ENCODE measurements around the gene LCN15. TPM values are rescaled to one million over a fixed set of nuclear protein-coding genes. Genes with fewer than 3 reads are reported as not detected.

LCN15 gene
- total and polyA plus RNA-seq, 2 of the 4 experiments (the other 2 are of a cell fraction) = not detected

GRCh38 chr9:136762221-136762691 is 2.1 kb downstream of the LCN15 start:
- POLR2A ChIA-PET (ENCODE audit: unreplicated experiment) = no interaction called here
- no peaks in the 10 kb centered on the region for H3K79me1 ChIP-seq (ENCODE audit: low read depth in 1 of 2, low read length in 2 of 2)
- WGBS, 2 experiments (ENCODE audit: extremely low coverage in 2 of 2, insufficient read length in 1 of 2) = 61% methylated on average over 2 of the region's 17 CpGs; no CpG with 5 or more reads in 1 of the 2 experiments
- H4K91ac ChIP-seq (ENCODE audit: insufficient read depth, low read depth, low read length) = no peak overlapping the region
- no peak overlapping the region for H2AK5ac ChIP-seq (ENCODE audit: low read depth, low read length)
- no peak overlapping the region for H2AFZ ChIP-seq (replicated peaks; ENCODE audit: low read length, poor library complexity)
- no peak overlapping the region for H3K4ac ChIP-seq (ENCODE audit: low read depth, low read length)
- no peaks in the 10 kb centered on the region for H3K9me1 ChIP-seq (ENCODE audit: insufficient read depth, low read length)
- no peak overlapping the region for H2BK120ac ChIP-seq (ENCODE audit: low read depth, low read length)
- H3K27me3 ChIP-seq (ENCODE audit: control insufficient read depth, insufficient read depth, low read length) = peaks cover 1% of the 10 kb centered on the region; the same call in 1 of the 2 replicates
- H2AK9ac ChIP-seq (replicated peaks; ENCODE audit: low read depth, low read length, poor library complexity) = no peak overlapping the region
- H4K20me1 ChIP-seq (ENCODE audit: insufficient read depth, low read length) = no peaks in the 10 kb centered on the region
- H3K9me3 ChIP-seq (ENCODE audit: control insufficient read depth, insufficient read depth, low read length) = no peaks in the 10 kb centered on the region
- no peak overlapping the region for H3K27ac ChIP-seq (ENCODE audit: insufficient read depth, low read length)
- H4K5ac ChIP-seq (ENCODE audit: low read depth, low read length) = no peak overlapping the region
- no peak overlapping the region for H2BK20ac ChIP-seq (ENCODE audit: low read depth, low read length)
- no TSS peak for BruUV-seq (replicated peaks)
- dilution Hi-C loops (cut with HindIII; ENCODE audit: low sequenced_read_pairs, unreplicated experiment) (no loop called here), intact Hi-C loops (cut with micrococcal nuclease) (no loop called here), in situ Hi-C loops (cut with MboI; ENCODE audit: low sequenced_read_pairs) (no loop called here)
- no peak overlapping the region for H3K56ac ChIP-seq (ENCODE audit: extremely low read depth, insufficient read depth, low read length)
- no peak overlapping the region for H3K4me2 ChIP-seq (ENCODE audit: low read depth, low read length)
- no peak overlapping the region for H3K14ac ChIP-seq (replicated peaks; ENCODE audit: low read depth, low read length)
- ATAC-seq (ENCODE audit: low read depth) = no peak
- H3K23ac ChIP-seq (ENCODE audit: low read depth, low read length) = no peak overlapping the region
- no peak overlapping the region for H2BK15ac ChIP-seq (ENCODE audit: low read depth, low read length)
- no peak overlapping the region for H2BK5ac ChIP-seq (ENCODE audit: low read depth, low read length, poor library complexity, severe bottlenecking)
- H3K36me3 ChIP-seq (ENCODE audit: control insufficient read depth, insufficient read depth, low read length) = no peaks in the 10 kb centered on the region
- no peak overlapping the region for H4K8ac ChIP-seq (ENCODE audit: low read depth in 2 of 2, low read length in 2 of 2)
- H3K9ac ChIP-seq (ENCODE audit: low read depth, low read length) = no peak overlapping the region
- no peak for TF ChIP-seq RAD21 (IDR thresholded peaks at IDR 0.05; ENCODE audit: low read length)
- TF ChIP-seq CHD1 (IDR thresholded peaks at IDR 0.05; ENCODE audit: low read depth, low read length) = no peak
- TF ChIP-seq POLR2A (IDR thresholded peaks at IDR 0.05; ENCODE audit: low read depth, low read length) = no peak
- TF ChIP-seq MAZ (IDR thresholded peaks at IDR 0.05; ENCODE audit: borderline replicate concordance, low read depth, low read length) = no peak
- no peak for TF ChIP-seq NFE2L2 (IDR thresholded peaks at IDR 0.05; ENCODE audit: low read depth, low read length)
- TF ChIP-seq USF2 (IDR thresholded peaks at IDR 0.05; ENCODE audit: low read depth, low read length) = no peak
- TF ChIP-seq RFX5 (IDR thresholded peaks at IDR 0.05; ENCODE audit: low read depth, low read length) = no peak
- TF ChIP-seq BHLHE40 (IDR thresholded peaks at IDR 0.05; ENCODE audit: low read depth, low read length) = no peak
- TF ChIP-seq RCOR1 (IDR thresholded peaks at IDR 0.05; ENCODE audit: insufficient replicate concordance, low read length) = no peak
- no peak for TF ChIP-seq ELK1 (IDR thresholded peaks at IDR 0.05; ENCODE audit: borderline replicate concordance, low read depth, low read length)
- no peak for TF ChIP-seq CTCF (conservative IDR thresholded peaks at IDR 0.05; ENCODE audit: low read depth, low read length)
- TF ChIP-seq FOS (IDR thresholded peaks at IDR 0.05; ENCODE audit: low read depth, low read length) = no peak
- TF ChIP-seq MAFK (IDR thresholded peaks at IDR 0.05; ENCODE audit: low read depth, low read length) = no peak
- TF ChIP-seq SMC3 (IDR thresholded peaks at IDR 0.05; ENCODE audit: low read depth, low read length) = no peak
- no peak for TF ChIP-seq MXI1 (IDR thresholded peaks at IDR 0.05; ENCODE audit: borderline replicate concordance, low read depth, low read length)
- TF ChIP-seq CEBPB (IDR thresholded peaks at IDR 0.05; ENCODE audit: low read depth, low read length) = no peak
- no peaks in the 10 kb centered on the region for H3K4me1 ChIP-seq (ENCODE audit: control insufficient read depth, insufficient read depth, low read length)
- CTCF ChIA-PET = no interaction called here
- no peak overlapping the region for H3K4me3 ChIP-seq (ENCODE audit: insufficient read depth, low read depth, low read length)
- no peak for DNase-seq
- no peak overlapping the region for H3K18ac ChIP-seq (ENCODE audit: low read depth, low read length)

Measured in IMR-90 (cell line).